HTERT RPE-1 (cell line): Measurements from ENCODE around the gene TMEM239.
"Not testable (repeated sequence)": the region's sequence is repeated elsewhere in the genome, so short reads cannot be mapped to it uniquely, and the experiment has no call there.

Experiments used
- in situ Hi-C: fragments of 300-500 bp; cut with MboI; formaldehyde crosslinking; loops from 4 replicates; pipeline ENCODE4 v1.14.3; 2020; ENCODE audit warnings: low sequenced_read_pairs

The TMEM239 gene

GRCh38 chr20:2820084-2820895, 4.1 kb downstream of the TMEM239 start:
- in situ Hi-C loops = no loop called here

GRCh38 chr20:2820896-2821869, 5.0 kb downstream of the TMEM239 start:
- in situ Hi-C loops = no loop called here

GRCh38 chr20:2822073-2822472, 5.9 kb downstream of the TMEM239 start:
- in situ Hi-C loops = no loop called here

DNA sequence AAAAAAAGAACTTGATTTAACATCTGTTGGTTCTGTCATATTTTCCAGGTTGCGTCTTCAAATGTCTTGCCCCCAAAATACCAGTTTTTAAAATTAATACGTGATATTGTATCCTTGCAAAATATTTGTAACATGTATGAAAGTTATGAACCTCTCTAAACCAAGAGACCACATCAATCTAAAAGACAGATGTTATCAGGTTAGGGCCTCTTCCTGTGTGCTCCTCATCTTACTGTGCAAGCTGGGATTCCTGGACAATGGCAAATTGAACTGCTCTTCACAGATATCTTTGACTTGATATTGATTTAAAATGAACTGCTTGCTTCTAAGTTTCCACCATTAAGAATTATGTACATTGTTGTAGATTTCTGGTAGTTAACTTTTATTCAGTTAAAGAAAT, 9.6 kb downstream of the TMEM239 start:
- in situ Hi-C loops = no loop called here

- in situ Hi-C loops = no loop called here
These were observed 10.5 kb downstream of the TMEM239 start for GRCh38 chr20:2826655-2827054.

- in situ Hi-C loops = no loop called here
These were observed 13.2 kb downstream of the TMEM239 start for GRCh38 chr20:2829376-2829775.

- in situ Hi-C loops = not testable (repeated sequence)
These were observed 15.0 kb downstream of the TMEM239 start for GRCh38 chr20:2831206-2831605.

DNA sequence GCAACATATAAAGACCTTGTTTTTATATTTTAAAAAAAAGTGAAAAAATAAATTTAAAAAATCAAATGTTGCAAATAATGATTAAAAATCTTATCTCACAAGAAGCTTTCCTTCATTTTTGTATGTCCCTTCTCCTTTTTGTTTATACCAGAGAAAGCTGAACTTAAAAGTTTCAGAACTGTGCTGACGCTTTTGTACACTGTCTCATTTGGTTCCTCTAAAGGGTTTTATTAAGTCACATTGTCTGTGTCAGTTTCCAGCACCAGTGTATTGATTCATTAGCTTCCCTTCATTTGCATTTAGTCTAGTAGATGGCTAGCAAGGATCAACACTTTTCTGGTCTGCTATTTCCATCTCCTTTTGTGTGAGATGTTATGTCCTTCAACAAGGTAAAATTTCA, 17.6 kb downstream of the TMEM239 start:
- in situ Hi-C loops = no loop called here

DNA sequence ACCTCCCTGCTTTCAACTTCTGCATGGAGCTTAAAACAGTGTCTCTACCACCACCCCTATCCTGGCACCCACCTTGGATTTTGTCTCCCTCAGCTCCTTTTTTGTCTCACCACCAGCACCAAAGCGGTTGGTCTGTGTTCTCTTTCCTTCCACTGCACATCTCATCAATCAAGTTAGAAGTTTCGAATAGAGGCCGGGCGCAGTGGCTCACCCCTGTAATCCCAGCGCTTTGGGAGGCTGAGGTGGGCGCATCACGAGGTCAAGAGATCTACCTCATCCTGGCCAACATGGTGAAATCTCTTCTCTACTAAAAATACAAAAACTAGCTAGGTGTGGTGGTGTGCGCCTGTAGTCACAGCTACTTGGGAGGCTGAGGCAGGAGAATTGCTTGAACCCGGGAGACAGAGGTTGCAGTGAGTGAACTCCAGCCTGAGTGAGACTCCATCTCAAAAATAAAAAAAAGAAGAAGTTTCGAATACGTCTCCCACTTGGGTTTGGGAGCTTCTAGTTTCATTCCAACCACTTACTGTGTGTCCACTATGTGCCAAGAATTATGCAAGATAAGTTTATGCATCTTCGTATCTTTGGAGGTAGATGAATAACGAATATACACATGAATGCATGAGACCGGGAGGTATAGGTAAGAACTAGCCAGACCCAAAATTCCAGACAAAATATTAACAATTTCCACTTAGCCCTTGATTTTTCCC, 18.4 kb downstream of the TMEM239 start:
- in situ Hi-C loops = no loop called here

DNA sequence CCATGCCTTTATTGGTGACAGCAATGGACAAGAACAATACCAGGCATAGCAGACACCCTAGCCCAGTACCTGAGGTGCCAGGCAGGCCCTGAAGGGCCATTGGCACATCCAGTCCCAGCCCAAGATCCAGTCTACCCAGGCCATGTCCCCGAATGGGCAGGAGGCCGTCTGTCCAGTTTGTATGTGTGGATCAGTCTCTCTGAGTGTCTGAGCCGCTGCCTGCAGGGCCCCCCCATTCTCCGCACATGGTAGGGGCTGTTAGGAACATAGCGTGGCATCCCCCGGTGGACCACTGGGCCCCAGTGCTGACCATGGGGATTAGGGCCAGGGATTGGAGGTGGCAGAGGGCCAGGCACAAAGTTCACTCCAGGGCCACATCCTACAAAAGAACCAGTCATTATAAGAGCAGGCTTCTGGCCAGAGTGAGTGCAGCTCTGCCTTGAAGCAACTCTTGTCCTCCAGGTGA, 19.2 kb downstream of the TMEM239 start:
- in situ Hi-C loops = no loop called here

DNA sequence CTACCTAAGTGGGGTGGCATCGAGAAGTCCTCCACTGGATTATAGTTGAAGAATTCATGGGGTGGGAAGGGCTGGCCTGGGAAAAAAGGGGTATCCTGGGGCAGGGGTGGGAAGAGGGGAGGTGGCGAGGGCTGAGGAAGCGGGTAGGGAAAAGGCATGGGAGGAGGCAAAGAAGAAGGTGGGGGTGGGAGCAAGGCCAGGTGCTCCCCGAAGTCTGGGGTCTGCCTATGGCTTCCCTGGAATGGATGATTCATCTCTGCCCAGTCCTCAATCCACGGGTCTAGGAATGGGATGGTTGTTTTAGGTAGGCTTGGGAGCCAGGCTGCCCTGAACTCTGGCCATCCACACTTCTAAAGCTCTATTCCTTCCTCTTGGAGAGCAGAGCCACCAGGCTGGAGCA, 19.9 kb downstream of the TMEM239 start:
- in situ Hi-C loops = no loop called here

- in situ Hi-C loops = no loop called here
These were observed 21.2 kb downstream of the TMEM239 start for GRCh38 chr20:2837221-2837960.

DNA sequence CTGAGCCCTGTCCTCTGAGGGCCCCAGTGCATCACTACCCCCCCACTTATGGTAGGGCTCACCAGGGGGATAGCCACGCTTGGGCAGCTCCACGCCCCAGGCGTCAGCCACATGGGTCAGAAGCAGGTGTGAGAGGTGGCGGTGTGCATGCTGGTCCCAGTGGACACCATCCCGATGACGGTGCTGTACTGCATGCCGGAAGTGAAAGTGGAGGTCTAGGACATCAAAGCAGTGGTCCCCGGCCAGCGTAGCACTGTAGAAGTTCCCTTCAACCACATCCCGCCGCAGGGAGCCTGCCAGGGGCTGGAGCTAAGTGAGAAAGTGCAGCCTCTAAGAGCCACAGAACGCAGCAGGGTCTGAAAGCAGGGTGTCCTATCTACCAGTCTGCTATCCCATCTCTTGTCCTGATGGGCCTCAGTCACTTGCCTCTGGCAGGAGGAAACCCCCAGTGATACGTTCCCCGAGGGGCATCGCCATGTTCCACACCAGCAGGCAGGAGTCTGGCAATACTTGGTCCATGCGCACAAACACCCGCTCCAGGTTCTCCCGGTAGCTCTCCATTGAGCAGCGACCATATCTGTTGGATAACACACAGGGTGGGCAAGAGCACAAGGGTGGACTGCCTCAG, 22.1 kb downstream of the TMEM239 start:
- in situ Hi-C loops = no loop called here

GRCh38 chr20:2838847-2839671, 22.9 kb downstream of the TMEM239 start:
- in situ Hi-C loops = no loop called here

- in situ Hi-C loops = no loop called here
These were observed 23.6 kb downstream of the TMEM239 start for GRCh38 chr20:2839732-2840137.

- in situ Hi-C loops = no loop called here
These were observed 24.2 kb downstream of the TMEM239 start, which contains the start of the genes PCED1A and VPS16 for GRCh38 chr20:2840138-2840966. Gene PCED1A (minus strand): TSS chr20:2840655. CDS start chr20:2839912, 743 bp downstream. Gene VPS16 (plus strand): TSS chr20:2840745. CDS start chr20:2840775, 30 bp downstream.

DNA sequence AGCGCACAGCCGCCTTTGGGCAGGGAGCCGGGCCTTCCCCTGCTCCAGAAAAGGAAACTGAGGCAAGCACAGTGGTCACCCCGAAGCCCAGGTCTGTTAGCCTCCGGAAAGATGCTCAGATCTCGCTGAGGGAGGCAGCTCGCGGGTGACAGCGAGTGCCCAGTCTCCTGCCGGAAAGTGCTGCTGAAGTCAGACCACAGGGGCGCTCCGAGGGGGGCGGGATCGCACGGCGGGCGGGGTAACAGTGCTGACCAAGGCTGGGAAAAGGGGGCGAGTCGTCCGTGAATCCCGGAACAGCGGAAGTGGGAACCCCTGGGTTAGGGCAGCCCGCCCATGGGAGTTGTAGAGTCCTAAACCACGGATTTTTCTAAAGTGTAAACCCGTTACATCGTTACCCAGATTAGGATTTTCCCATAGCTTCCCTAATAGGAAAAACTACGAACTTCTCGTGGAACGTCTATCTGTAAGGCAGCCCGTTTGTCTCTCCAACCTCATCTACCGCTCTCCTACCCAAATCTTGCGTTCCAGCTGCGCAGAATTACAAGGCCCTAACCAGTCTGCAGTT, 24.9 kb downstream of the TMEM239 start:
- in situ Hi-C loops = no loop called here

- in situ Hi-C loops = no loop called here
These were observed 29.4 kb downstream of the TMEM239 start for GRCh38 chr20:2845607-2846006.
